Lower leg skin (tissue), 3 donors: ENCODE measurements around the gene ZNF48.

ENCODE experiments used
- CTCF ChIP-seq, 3 donors: fragments of 450-650 bp; IDR thresholded peaks; one replicate each; pipeline ENCODE4 v1.5.1; 2016; ENCODE audit warnings: antibody characterized with exemption in 3 of 3, mild to moderate bottlenecking in 3 of 3, moderate library complexity in 2 of 3
- POLR2A ChIP-seq, 2 donors: fragments of 450-650 bp; IDR thresholded peaks; one replicate each; pipeline ENCODE4 v1.6.1; 2016 to 2017; ENCODE audit warnings: antibody characterized with exemption in 2 of 2, mild to moderate bottlenecking in 1 of 2, moderate library complexity in 1 of 2

DNA sequence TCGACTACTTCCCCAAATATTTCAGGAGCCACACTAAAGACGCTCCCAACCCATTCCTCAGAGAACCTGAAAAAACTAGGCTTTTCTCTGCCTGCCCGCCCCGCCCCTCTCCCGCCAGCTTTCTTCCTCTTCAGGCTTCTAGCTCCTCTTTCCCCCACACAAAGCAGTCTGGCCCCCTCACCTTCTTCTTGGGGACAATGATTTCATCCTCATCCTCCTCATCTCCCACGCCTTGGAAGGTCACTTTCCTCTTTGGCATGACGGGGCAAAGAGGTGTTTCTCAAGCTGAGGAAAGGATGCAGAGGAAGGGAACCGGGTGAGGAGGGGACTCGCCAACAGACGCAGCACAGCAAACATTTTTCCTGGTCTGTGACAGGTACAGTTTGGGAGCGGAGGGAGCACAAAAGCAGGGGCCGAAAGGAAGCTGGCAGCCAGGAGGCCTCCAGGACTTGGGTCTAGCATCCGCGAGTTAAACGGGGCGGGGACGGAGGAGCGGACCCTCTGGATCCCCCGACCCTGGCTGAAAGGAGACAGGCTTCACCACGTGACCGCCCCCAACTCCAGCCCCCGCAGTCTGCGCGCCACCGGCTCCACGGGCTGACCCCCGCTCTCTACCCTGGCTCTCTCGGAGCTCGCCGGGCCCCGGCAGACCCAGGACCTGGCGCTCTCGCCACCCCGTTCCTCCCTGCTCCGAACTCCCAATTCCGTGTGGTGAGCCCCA is 40.6 kb upstream of the ZNF48 start:
- TF ChIP-seq POLR2A (IDR thresholded peaks at IDR 0.05) (no peak), CTCF (IDR thresholded peaks at IDR 0.05) (no peak)
